Mononuclear cell (primary cell): ENCODE data around the gene PPRC1. TPM values are rescaled to one million over a fixed set of nuclear protein-coding genes. Genes with fewer than 3 reads are reported as not detected.

Experiments used
- H3K27me3 ChIP-seq: 2 replicates; pipeline ENCODE4 v1.6.0; 2011; ENCODE audit warnings: low read length, control low read depth; ENCODE audit not compliant: insufficient read depth
- H3K4me1 ChIP-seq: 2 replicates; pipeline ENCODE4 v1.5.1; 2011; ENCODE audit warnings: mild to moderate bottlenecking, low read length, control low read depth; ENCODE audit not compliant: insufficient read depth
- H3K4me3 ChIP-seq: 2 replicates; pipeline ENCODE4 v1.5.1; 2011; ENCODE audit warnings: mild to moderate bottlenecking, low read length, moderate library complexity
- H3K9me3 ChIP-seq: 2 replicates; pipeline ENCODE4 v1.5.1; 2011; ENCODE audit warnings: low read depth, mild to moderate bottlenecking, control low read depth, low read length
- total RNA-seq: library from RNA; depleted of rRNA; stranded (reverse); fragments of >200 nt; gene quantifications from one replicate; pipeline ENCODE4 v1.2.3, GENCODE V29; 2012

The PPRC1 gene
- total RNA-seq, 1 donor = 12.1 TPM

GRCh38 chr10:102123223-102123622, 9.6 kb upstream of the PPRC1 start:
- Histone ChIP-seq H3K27me3 (no peaks in the 10 kb centered on the region), H3K4me3 (no peak overlapping the region), H3K9me3 (no peaks in the 10 kb centered on the region), H3K4me1 (peaks cover 26% of the 10 kb centered on the region)

DNA sequence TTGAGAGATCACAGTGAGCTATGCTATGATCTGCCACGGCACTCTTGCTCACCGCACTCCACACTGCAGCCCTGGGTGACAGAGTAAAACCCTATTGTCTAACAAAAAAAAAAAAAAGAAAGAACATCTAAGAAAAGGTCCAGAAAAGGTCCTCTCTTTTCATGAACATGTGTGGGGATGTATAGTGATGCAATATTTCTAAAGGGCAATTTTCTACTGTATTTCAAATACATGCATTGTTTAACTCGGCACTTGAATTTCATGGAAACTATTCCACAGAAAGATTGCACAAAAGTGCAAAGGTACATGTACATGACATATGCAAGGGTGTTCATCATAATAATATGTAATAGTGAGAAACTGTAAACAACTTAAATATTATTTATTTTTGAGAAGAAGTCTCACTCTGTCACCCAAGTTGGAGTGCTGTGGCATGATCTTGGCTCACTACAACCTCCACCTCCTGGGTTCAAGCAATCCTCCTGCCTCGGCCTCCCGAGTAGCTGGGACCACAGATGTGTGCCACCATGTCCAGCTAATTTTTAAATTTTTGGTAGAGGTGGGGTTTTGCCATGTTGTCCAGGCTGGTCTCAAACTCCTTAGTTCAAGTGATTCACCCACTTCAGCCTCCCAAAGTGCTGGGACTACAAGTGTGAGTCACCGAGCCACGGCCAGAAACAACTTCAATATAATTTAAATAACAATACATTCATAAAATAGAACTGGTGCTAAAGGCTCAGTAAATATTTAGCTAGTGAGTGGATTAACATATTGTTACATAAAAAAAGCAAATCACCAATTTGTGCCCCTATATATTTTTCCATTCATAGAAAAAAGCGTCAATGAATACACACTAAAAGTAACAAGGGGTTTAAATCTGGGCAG, 1.3 kb upstream of the PPRC1 start:
- H3K4me3 ChIP-seq = no peak overlapping the region
- H3K9me3 ChIP-seq = no peaks in the 10 kb centered on the region
- H3K27me3 ChIP-seq = no peaks in the 10 kb centered on the region
- peaks cover 30% of the 10 kb centered on the region for H3K4me1 ChIP-seq

DNA sequence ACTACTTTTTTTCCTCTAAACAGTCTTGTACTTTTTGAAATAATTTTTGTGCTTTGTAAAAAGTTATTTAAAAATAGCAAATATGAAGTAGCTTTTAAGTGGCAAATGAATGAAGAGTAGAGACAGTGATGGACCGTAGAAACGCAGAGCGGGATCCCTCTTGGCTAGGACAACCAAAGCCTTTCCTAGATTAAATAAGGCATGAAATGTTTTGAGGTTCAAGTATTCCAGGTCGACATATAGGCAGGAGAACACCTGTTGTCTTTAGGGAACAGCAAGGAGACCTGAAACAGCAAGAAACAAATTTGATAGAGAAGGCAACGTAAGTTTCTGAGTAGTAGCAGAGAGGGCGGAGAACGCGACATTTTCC, 662 bp upstream of the PPRC1 start:
- Histone ChIP-seq H3K4me3 (peak overlapping the region; percentile 85), H3K9me3 (no peaks in the 10 kb centered on the region), H3K4me1 (peaks cover 30% of the 10 kb centered on the region), H3K27me3 (no peaks in the 10 kb centered on the region)

DNA sequence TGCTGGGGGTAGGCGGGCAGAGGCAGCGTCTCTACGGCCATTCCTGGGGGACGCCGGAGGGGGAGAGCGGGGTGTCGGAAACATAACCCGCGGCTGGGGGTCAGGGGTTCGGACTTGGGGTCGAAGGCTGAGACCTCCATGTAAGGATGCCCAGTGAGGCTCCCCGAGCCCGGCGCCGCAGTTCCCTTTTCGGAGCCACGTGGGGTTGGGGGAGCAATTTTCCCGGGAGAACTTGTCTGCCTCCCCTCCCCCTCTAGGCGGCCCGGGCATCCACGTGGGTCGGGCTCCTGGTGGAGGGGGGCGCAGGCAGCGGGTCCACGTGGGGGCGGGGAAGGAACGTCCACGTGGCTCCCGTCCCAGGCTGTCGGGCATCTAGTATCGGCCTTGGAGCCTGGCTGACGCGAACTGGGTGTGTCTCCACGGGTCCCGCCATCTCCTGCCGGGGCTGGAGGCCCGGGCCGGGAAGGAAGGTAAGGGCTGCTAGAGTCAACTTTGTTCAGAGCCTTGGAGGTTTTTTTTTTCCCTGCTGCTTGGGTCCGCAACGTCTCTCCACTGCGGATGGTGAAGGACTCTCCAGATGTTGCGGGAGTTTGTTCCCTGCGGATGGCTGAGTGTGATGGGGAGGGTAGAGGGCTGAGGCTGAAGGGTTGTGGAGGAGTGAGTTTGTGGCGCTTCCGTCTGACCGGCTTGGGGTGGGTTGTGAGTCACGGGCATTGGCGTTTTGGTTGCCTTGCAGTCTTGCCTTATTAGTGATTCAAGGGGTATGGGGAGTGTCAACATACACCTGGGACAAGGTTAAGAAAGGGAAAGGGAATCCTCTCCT, 744 bp downstream of the PPRC1 start:
- H3K27me3 ChIP-seq = no peaks in the 10 kb centered on the region
- H3K4me3 ChIP-seq = peak overlapping the region; percentile 85
- no peaks in the 10 kb centered on the region for H3K9me3 ChIP-seq
- peaks cover 30% of the 10 kb centered on the region for H3K4me1 ChIP-seq

GRCh38 chr10:102134416-102134815, 1.6 kb downstream of the PPRC1 start:
- Histone ChIP-seq H3K9me3 (no peaks in the 10 kb centered on the region), H3K27me3 (no peaks in the 10 kb centered on the region), H3K4me3 (no peak overlapping the region), H3K4me1 (peaks cover 30% of the 10 kb centered on the region)

DNA sequence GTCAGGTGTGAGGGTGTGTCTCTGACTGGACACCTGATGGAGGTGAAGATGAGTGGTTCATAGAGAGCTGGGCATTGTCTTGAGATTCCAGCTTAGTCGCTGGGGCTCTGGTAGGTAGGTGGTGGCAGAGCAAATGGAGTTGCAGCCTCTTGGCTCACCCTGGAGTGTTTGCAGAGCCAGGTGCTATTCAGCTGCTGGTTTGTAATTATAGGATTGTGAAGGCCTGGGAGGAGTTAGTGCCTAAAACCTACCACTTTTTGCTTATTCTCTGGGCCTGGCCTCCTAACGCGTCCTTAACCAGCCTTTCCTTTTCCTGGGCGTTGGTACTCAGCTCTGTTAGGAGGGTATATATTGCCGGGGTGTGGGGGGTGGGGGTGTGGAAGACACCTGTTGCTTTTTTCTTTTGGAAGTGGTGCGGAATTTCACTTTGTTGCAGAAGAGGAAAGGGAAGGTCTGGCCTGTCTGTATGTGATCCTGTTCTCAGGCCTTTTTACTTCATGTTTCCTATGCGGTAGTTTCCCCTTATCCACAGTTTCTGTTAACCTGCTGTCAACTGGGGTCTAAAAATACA, 3.2 kb downstream of the PPRC1 start:
- peaks cover 30% of the 10 kb centered on the region for H3K4me1 ChIP-seq
- H3K27me3 ChIP-seq = no peaks in the 10 kb centered on the region
- H3K9me3 ChIP-seq = no peaks in the 10 kb centered on the region

GRCh38 chr10:102139281-102140110, 6.7 kb downstream of the PPRC1 start:
- Histone ChIP-seq H3K9me3 (no peaks in the 10 kb centered on the region), H3K4me3 (no peak overlapping the region), H3K27me3 (no peaks in the 10 kb centered on the region), H3K4me1 (peaks cover 17% of the 10 kb centered on the region)

More for the DNA sequence above, 3.2 kb downstream of the PPRC1 start:
- H3K4me3 ChIP-seq = no peak overlapping the region

DNA sequence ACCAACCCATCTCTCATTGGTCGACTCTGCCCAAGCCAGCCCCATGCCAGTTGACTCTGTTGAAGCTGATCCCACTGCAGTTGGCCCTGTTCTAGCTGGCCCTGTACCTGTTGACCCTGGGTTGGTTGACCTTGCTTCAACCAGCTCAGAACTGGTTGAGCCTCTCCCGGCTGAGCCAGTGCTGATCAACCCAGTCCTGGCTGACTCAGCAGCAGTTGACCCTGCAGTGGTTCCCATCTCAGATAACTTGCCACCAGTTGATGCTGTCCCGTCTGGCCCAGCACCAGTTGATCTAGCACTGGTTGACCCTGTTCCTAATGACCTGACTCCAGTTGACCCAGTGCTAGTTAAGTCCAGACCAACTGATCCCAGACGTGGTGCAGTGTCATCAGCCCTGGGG, 7.4 kb downstream of the PPRC1 start:
- no peaks in the 10 kb centered on the region for H3K27me3 ChIP-seq
- no peak overlapping the region for H3K4me3 ChIP-seq
- no peaks in the 10 kb centered on the region for H3K9me3 ChIP-seq
- peaks cover 10% of the 10 kb centered on the region for H3K4me1 ChIP-seq

- H3K9me3 ChIP-seq = no peaks in the 10 kb centered on the region
These were observed 8.2 kb downstream of the PPRC1 start for GRCh38 chr10:102140913-102141540.

DNA sequence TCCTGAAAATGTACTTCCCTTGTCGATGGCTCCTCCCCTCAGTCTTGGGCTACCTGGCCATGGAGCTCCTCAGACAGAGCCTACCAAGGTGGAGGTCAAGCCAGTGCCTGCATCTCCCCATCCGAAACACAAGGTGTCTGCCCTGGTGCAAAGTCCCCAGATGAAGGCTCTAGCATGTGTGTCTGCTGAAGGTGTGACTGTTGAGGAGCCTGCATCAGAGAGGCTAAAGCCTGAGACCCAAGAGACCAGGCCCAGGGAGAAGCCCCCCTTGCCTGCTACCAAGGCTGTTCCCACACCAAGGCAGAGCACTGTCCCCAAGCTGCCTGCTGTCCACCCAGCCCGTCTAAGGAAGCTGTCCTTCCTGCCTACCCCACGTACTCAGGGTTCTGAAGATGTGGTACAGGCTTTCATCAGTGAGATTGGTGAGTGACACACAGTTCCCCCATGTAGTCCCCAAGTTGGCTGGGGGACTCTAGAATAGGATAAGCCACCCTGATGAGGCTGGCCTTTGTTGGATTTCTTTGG, 8.8 kb downstream of the PPRC1 start:
- no peaks in the 10 kb centered on the region for H3K9me3 ChIP-seq
- H3K27me3 ChIP-seq = no peaks in the 10 kb centered on the region

More at GRCh38 chr10:102140913-102141540, 8.2 kb downstream of the PPRC1 start:
- H3K4me1 ChIP-seq = peaks cover 2% of the 10 kb centered on the region
- no peaks in the 10 kb centered on the region for H3K27me3 ChIP-seq
- no peak overlapping the region for H3K4me3 ChIP-seq

GRCh38 chr10:102146971-102147428, 14.2 kb downstream of the PPRC1 start:
- Histone ChIP-seq H3K27me3 (no peaks in the 10 kb centered on the region), H3K4me3 (no peak overlapping the region), H3K9me3 (no peaks in the 10 kb centered on the region), H3K4me1 (peaks cover 6% of the 10 kb centered on the region)

More for the DNA sequence above, 8.8 kb downstream of the PPRC1 start:
- Histone ChIP-seq H3K4me3 (no peak overlapping the region), H3K4me1 (no peaks in the 10 kb centered on the region)

DNA sequence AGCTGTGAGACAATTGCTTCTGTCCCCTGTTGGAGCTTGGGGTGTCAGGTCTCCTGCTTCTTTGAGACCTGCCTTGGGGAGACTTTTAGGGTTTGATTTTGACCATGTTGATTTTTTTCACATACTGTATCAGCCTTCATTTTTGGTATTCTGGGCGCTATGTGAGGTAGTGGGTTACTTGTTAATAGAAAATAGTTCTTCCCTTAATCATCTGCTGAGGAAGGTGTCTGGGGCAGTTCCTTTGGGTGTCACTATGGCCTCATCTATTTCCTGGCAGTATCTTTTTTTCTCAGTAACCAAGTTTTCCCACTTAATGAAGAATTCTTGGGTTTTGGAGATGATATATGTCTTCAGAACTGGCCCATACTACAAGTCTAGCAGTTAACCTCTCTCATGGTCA, 14.7 kb downstream of the PPRC1 start:
- H3K9me3 ChIP-seq = no peaks in the 10 kb centered on the region
- H3K4me1 ChIP-seq = peaks cover 7% of the 10 kb centered on the region
- no peaks in the 10 kb centered on the region for H3K27me3 ChIP-seq
- H3K4me3 ChIP-seq = no peak overlapping the region

- peaks cover 15% of the 10 kb centered on the region for H3K4me1 ChIP-seq
- H3K4me3 ChIP-seq = no peak overlapping the region
- H3K27me3 ChIP-seq = no peaks in the 10 kb centered on the region
- no peaks in the 10 kb centered on the region for H3K9me3 ChIP-seq
These were observed 15.4 kb downstream of the PPRC1 start for GRCh38 chr10:102148275-102148674.
